OCI-LY1 (cell line): ENCODE measurements around the gene SHFL.

Experiments
- H2AFZ ChIP-seq: fragments of 200-600 bp; sonication (generic), shearing (Covaris generic); 2 replicates; pipeline ENCODE4 v1.6.0; 2014; ENCODE audit warnings: antibody characterized with exemption, mild to moderate bottlenecking, low read length
- H3F3A ChIP-seq: fragments of 200-600 bp; sonication (generic), shearing (Covaris generic); 2 replicates; pipeline ENCODE4 v1.6.0; 2014; ENCODE audit warnings: mild to moderate bottlenecking, antibody characterized with exemption, low read length, moderate library complexity; ENCODE audit not compliant: insufficient read depth
- H3K27ac ChIP-seq: fragments of 200-600 bp; sonication (generic); 2 replicates; pipeline ENCODE4 v1.5.1; 2014; ENCODE audit warnings: low read length, mixed run types, mild to moderate bottlenecking, low read depth; ENCODE audit not compliant: poor library complexity, severe bottlenecking
- H3K27me3 ChIP-seq: fragments of 200-600 bp; sonication (generic); 2 replicates; pipeline ENCODE4 v1.6.0; 2014; ENCODE audit warnings: antibody characterized with exemption, mild to moderate bottlenecking, low read length, moderate library complexity; ENCODE audit not compliant: insufficient read depth
- H3K36me3 ChIP-seq: fragments of 200-600 bp; sonication (generic); 2 replicates; pipeline ENCODE4 v1.6.1; 2014; ENCODE audit warnings: mild to moderate bottlenecking, antibody characterized with exemption, low read length, moderate library complexity, mixed read lengths; ENCODE audit not compliant: insufficient read depth
- H3K4me1 ChIP-seq: fragments of 200-600 bp; sonication (generic); 2 replicates; pipeline ENCODE4 v1.5.1; 2014; ENCODE audit warnings: mild to moderate bottlenecking, low read length, moderate library complexity; ENCODE audit not compliant: insufficient read depth, severe bottlenecking
- H3K4me2 ChIP-seq: fragments of 200-600 bp; sonication (generic), shearing (Covaris generic); 2 replicates; pipeline ENCODE4 v1.6.1; 2014; ENCODE audit warnings: low read length
- H3K4me3 ChIP-seq: fragments of 200-600 bp; sonication (generic); 2 replicates; pipeline ENCODE4 v1.5.1; 2014; ENCODE audit warnings: low read length, low read depth, mild to moderate bottlenecking, mixed read lengths; ENCODE audit not compliant: poor library complexity, severe bottlenecking
- H3K79me2 ChIP-seq: fragments of 200-600 bp; shearing (Covaris generic); 2 replicates; pipeline ENCODE4 v1.6.1; 2016; ENCODE audit warnings: mixed run types, low read length, mixed read lengths; ENCODE audit not compliant: insufficient read depth
- H3K9ac ChIP-seq: fragments of 200-600 bp; sonication (generic), shearing (Covaris generic); 2 replicates; pipeline ENCODE4 v1.6.1; 2014; ENCODE audit warnings: mild to moderate bottlenecking, low read length, mixed read lengths
- H3K9me2 ChIP-seq: fragments of 200-600 bp; sonication (generic), shearing (Covaris generic); 2 replicates; pipeline ENCODE4 v1.6.1; 2014; ENCODE audit warnings: low read depth, mild to moderate bottlenecking, low read length, mixed read lengths
- H3K9me3 ChIP-seq: fragments of 200-600 bp; shearing (Covaris generic); 2 replicates; pipeline ENCODE4 v1.6.1; 2014; ENCODE audit warnings: low read length, mixed read lengths
- H4K20me1 ChIP-seq: fragments of 200-600 bp; sonication (generic), shearing (Covaris generic); 2 replicates; pipeline ENCODE4 v1.6.0; 2016; ENCODE audit warnings: mild to moderate bottlenecking, low read length; ENCODE audit not compliant: insufficient read depth
- CTCF ChIP-seq: fragments of 200-600 bp; sonication (generic), shearing (Covaris generic); IDR thresholded peaks from 2 replicates; pipeline ENCODE4 v1.5.1; 2017; ENCODE audit warnings: mild to moderate bottlenecking, antibody characterized with exemption, low read length, moderate library complexity, mixed read lengths
- EZH2 ChIP-seq: fragments of 200-600 bp; sonication (generic), shearing (Covaris generic); IDR thresholded peaks from 2 replicates; pipeline ENCODE4 v1.8.0; 2017; ENCODE audit warnings: borderline replicate concordance, mixed run types, mild to moderate bottlenecking, antibody characterized with exemption, low read length, moderate library complexity, mixed read lengths

The SHFL gene

GRCh38 chr19:10126213-10126639 lies 40.1 kb downstream of the SHFL start:
- Histone ChIP-seq H3K9me3 (no peaks in the 10 kb centered on the region), H3K27ac (no peak overlapping the region), H3K36me3 (peaks cover 68% of the 10 kb centered on the region), H3K4me3 (no peak overlapping the region), H2AFZ (no peak overlapping the region), H3K4me1 (no peaks in the 10 kb centered on the region), H3K4me2 (no peak overlapping the region), H3K79me2 (no peaks in the 10 kb centered on the region), H3F3A (no peaks in the 10 kb centered on the region), H3K27me3 (no peaks in the 10 kb centered on the region), H4K20me1 (no peaks in the 10 kb centered on the region), H3K9ac (no peak overlapping the region), H3K9me2 (no peaks in the 10 kb centered on the region)
- no peak for TF ChIP-seq EZH2
- no peak for TF ChIP-seq CTCF

- Histone ChIP-seq H3K4me3 (no peak overlapping the region), H3K9ac (no peak overlapping the region), H4K20me1 (no peaks in the 10 kb centered on the region), H3K27ac (no peak overlapping the region), H3K9me3 (no peaks in the 10 kb centered on the region), H3K36me3 (peaks cover 97% of the 10 kb centered on the region), H3K27me3 (no peaks in the 10 kb centered on the region), H3K9me2 (no peaks in the 10 kb centered on the region), H2AFZ (no peak overlapping the region), H3K4me1 (no peaks in the 10 kb centered on the region), H3F3A (no peaks in the 10 kb centered on the region), H3K4me2 (no peak overlapping the region), H3K79me2 (no peaks in the 10 kb centered on the region)
- no peak for TF ChIP-seq EZH2
- no peak for TF ChIP-seq CTCF
Observed at GRCh38 chr19:10132905-10133304, 46.8 kb downstream of the SHFL start.

DNA sequence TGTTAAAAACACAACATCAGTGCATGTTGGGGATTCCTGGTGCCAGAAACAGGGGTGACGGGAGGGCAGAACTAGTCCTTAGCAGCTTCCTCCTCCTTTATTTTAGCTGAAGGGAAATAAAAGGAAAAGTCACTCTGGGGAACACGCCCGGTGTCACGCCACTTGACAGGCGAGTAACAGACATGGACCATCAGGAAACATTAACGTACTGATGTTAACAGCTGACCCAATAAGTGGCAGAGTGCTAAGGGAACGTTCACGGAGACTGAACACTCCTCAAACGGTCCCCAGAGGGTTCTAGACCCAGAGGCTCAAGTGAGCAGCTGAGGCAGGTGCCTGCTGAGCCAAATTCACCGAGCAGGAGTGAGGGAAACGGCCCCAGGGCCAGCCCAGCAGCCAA lies 47.5 kb downstream of the SHFL start:
- no peaks in the 10 kb centered on the region for H4K20me1 ChIP-seq
- H3K9me2 ChIP-seq = no peaks in the 10 kb centered on the region
- H3K27me3 ChIP-seq = no peaks in the 10 kb centered on the region
- no peak overlapping the region for H3K9ac ChIP-seq
- H3K36me3 ChIP-seq = peaks cover 99% of the 10 kb centered on the region
- no peaks in the 10 kb centered on the region for H3K4me1 ChIP-seq
- no peak for TF ChIP-seq CTCF
- no peaks in the 10 kb centered on the region for H3F3A ChIP-seq
- no peak overlapping the region for H3K4me3 ChIP-seq
- H3K9me3 ChIP-seq = no peaks in the 10 kb centered on the region
- H2AFZ ChIP-seq = no peak overlapping the region
- no peak overlapping the region for H3K27ac ChIP-seq
- H3K79me2 ChIP-seq = no peaks in the 10 kb centered on the region
- no peak overlapping the region for H3K4me2 ChIP-seq
